ENCODE data around the gene MYEF2. TPM values are rescaled to one million over a fixed set of nuclear protein-coding genes. Genes with fewer than 3 reads are reported as not detected.

MYEF2 gene
- total and polyA plus RNA-seq, 2 of the 13 experiments (the other 11 are each of a cell fraction or from before 2014, with no cell fraction given), result 10.3 to 10.5 TPM

DNA sequence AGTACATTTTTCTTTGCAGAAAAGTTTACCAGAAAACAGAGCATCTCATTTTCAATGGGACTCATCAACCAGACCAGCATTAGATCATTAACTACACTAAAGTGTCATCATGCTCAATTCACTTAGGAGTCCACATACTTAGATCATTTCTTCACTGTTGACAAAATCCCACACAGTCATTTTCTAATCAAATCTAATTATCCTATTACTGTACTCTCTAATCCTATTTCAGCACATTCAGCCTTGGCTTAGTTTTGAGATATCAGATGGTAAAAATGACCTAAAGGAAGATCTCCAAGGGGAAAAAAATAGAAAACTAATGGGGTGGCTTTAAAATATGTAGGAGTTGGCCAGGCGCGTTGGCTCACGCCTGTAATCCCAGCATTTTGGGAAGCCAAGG, 8.2 kb upstream of the MYEF2 start:
- in situ Hi-C loops (cut with HindIII; ENCODE audit: extremely low pct_ligation_motif_present, low pct_unique_long_range_greater_than_20kb), result no loop called here
- no peaks in the 10 kb centered on the region for H3K79me2 ChIP-seq (ENCODE audit: insufficient read depth, low read length)
- ATAC-seq (no peak), DNase-seq (ENCODE audit: low spot score) (no peak), FAIRE-seq (no peak)
- no peak overlapping the region for H3K4me2 ChIP-seq (ENCODE audit: low read depth, low read length)
- H3K4me3 ChIP-seq (replicated peaks in 1 of 3; ENCODE audit: insufficient read depth in 1 of 3, low read depth in 2 of 3, low read length in 3 of 3), result no peak overlapping the region
- H3K9me3 ChIP-seq (ENCODE audit: low read length), result no peaks in the 10 kb centered on the region
- H3K27ac ChIP-seq (ENCODE audit: extremely low read length, insufficient read depth, low read length), result no peak overlapping the region
- no peaks in the 10 kb centered on the region for H3K4me1 ChIP-seq (ENCODE audit: insufficient read depth, low read length)
- no TSS peak for BruUV-seq (replicated peaks)
- WGBS (ENCODE audit: low lambda C conversion rate), result 58% methylated on average over 3 of the region's 3 CpGs
- intact Hi-C loops (cut with micrococcal nuclease; ENCODE audit: unreplicated experiment), result no loop called here
- H3K9ac ChIP-seq (ENCODE audit: insufficient read depth, low read depth, low read length), result no peak overlapping the region
- no peak overlapping the region for H2AFZ ChIP-seq (ENCODE audit: low read length)
- TF ChIP-seq RFXANK (CRISPR knock-in tag; IDR thresholded peaks at IDR 0.05) (no peak), RAD21 (CRISPR knock-in tag; IDR thresholded peaks at IDR 0.05) (no peak), TCF7 (IDR thresholded peaks at IDR 0.05; ENCODE audit: low read depth) (no peak), ZNF205 (CRISPR knock-in tag; IDR thresholded peaks at IDR 0.05) (no peak), ZNF10 (CRISPR knock-in tag; IDR thresholded peaks at IDR 0.05; ENCODE audit: borderline replicate concordance, low read depth) (no peak), CREB1 (IDR thresholded peaks at IDR 0.05) (no peak), CREB1 (CRISPR knock-in tag; IDR thresholded peaks at IDR 0.05) (no peak), ZNF570 (CRISPR knock-in tag; IDR thresholded peaks at IDR 0.05; ENCODE audit: borderline replicate concordance) (no peak), BRD4 (CRISPR knock-in tag; IDR thresholded peaks at IDR 0.05) (no peak), CEBPG (CRISPR knock-in tag; IDR thresholded peaks at IDR 0.05) (no peak), KDM2A (CRISPR knock-in tag; IDR thresholded peaks at IDR 0.05; ENCODE audit: borderline replicate concordance, low read depth) (no peak), MIER2 (CRISPR knock-in tag; IDR thresholded peaks at IDR 0.05) (no peak), KAT7 (CRISPR knock-in tag; IDR thresholded peaks at IDR 0.05; ENCODE audit: borderline replicate concordance) (no peak), U2AF1 (optimal IDR thresholded peaks at IDR 0.05; ENCODE audit: low read depth, low read length) (no peak), NFE2L1 (CRISPR knock-in tag; IDR thresholded peaks at IDR 0.05; ENCODE audit: borderline replicate concordance) (no peak), PBX2 (CRISPR knock-in tag; IDR thresholded peaks at IDR 0.05) (no peak)
- TF ChIP-seq, protein P1, sequence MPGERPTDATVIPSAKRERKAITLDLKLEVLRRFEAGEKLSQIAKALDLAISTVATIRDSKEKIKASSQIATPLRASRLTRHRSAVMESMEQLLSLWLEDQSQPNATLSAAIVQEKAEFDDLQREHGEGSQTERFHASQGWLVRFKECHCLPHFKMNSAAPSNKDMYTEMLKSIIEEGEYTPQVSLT (CRISPR knock-in tag; IDR thresholded peaks at IDR 0.05; ENCODE audit: borderline replicate concordance, low read depth), result no peak
- ChIA-PET CTCF (ENCODE audit: low intra/inter-chr PET ratio, low total read pairs) (no interaction called here), POLR2A (no interaction called here)
- H3K36me3 ChIP-seq (replicated peaks in 1 of 2; ENCODE audit: control insufficient read depth in 1 of 2, insufficient read depth in 2 of 2, low read length in 2 of 2), result no peaks in the 10 kb centered on the region
- no peaks in the 10 kb centered on the region; a peak in 1 of 5 replicates for H3K27me3 ChIP-seq (ENCODE audit: control insufficient read depth in 1 of 2, insufficient read depth in 2 of 2, low read length in 2 of 2)
- no peaks in the 10 kb centered on the region for H4K20me1 ChIP-seq (ENCODE audit: insufficient read depth, low read length)
